Measurements from ENCODE around the gene KRTAP10-12.

KRTAP10-12 gene

DNA sequence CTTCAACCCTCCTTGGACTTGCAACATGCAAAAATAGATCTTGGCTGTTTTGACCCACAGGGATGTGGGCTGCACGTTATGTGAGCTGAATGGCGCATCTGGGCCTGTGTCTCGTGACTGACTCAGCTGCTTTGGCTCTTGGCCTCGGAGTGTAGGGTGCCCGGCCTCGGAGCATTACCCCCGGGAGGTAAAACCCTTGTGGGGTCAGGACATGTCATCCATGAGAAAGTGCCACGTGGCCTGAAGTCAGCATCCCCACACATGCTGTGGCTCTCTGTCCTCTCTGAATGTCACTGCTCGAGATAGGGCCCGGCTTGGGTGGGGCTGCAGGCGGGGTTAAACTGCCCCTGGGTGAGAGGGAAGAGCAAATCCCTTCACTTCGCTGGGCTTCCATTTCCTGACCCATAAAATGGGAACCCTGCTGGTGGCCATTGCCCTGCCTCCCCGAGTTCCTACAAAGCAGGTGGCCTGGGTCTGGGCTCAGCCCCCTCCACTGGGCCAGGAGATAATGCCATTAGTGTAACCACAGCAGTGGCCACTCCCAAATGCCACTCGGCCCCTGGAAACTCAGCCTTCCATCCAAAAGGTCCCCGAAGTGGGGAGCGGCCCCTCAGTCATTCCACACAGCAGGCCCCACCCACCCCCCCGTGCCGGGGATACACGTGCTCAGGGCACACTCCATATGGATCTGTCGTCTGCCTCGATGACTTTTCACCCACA, 37.2 kb downstream of the KRTAP10-12 start:
- no peak for DNase-seq (ENCODE audit: low spot score)

DNA sequence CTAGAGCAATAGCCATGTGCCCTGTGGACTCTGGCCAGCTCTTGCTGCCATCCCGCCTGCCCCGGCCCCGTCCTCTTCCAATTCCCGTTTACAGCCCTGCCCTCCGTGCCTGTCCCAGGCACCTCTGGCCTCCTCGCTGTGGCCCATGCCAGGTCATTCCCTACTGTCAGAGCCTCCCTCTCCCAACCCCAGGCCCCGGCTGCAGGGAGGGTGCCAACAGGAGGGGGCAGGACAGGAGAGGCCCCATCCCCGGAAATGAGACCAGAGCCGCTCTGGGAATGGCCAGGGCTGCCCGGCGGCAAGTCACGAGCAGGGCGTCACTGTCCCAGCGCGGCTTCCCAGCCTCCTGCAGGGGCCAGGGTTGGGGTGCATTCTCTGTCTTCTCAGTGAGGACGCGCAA, 37.9 kb downstream of the KRTAP10-12 start:
- DNase-seq (ENCODE audit: low spot score), result no peak

DNA sequence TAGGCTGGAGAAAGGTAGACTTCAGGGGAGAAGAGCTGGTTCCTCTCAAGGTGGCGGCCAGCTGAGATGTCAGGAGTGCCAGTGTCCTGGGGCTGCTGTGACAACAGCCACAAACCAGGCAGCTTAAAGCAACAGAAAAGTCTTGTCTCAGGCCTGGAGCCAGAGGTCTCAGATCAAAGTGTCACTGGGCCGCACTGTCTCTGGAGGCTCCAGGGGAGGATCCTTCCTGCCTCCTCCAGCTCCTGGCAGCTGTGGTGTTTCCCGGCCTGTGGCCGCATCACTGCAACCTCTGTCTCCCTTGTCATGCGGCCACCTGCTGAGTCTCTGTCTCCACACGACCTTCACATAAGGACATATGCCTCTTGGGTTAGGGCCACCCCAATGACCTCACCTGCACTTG, 38.8 kb downstream of the KRTAP10-12 start:
- DNase-seq (ENCODE audit: low spot score), result no peak

DNA sequence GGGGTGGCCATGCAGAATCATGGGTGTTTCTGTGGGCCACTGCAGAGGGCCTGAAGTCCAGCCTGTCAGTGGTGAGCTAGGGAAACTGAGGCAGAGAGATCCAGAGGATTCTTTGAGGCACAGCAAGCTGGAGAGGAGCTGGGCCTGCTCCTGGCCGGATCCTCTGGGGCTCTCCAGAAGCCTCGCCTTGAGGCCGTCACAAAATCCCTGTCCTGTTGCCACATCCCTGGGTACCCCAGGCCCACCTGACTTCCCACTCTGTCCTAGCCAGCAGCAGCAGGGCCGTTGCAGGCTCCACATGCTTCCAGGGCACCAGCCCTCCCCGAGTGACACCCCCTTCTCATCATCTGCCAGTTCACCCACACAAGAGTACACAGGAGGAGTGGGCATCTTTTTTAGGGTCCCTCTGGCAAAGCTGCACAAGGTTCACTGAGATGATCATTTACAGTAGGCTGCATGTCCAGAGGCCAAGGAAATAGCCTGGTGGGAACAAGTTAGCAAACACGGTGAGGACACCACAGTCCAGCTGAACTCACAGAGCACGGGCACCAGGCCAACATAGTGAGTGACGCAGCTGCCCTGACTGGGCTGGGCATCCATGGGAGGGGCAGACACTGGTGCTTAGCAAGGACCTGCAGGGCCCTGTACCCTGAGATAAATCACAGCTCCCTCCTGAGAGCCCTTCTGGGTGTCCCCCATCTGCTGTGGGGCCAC, 39.5 kb downstream of the KRTAP10-12 start:
- DNase-seq (ENCODE audit: low spot score), result no peak

DNA sequence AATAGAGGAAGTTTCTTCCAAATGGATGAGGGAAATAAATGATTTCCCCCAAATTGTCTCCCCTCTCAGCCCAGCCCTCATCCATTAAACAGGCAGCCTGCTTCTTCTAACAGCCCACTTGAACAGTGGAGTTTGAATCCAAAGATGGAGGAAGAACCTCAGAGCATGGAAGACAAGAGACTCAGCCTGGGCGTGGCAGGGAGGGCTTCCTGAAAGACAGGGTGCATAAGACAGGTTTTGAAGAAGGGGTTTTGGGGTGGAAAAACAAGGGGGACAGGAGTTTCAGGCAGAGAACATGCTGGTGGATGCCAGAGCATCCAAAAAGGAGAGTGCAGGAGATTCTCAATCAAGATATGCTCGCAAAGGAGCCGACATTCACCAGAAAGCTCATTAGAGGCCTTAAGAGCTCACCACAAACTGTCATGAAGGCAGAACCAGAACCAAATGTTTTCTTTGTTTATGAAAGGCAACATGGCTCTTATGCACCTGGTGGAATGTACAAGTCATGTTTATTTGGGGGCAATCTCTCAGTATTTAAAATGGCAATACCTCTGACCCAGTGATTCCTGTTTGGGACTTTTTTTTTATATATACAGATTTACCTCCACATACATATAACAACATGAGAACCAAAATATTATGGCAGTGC, 40.9 kb downstream of the KRTAP10-12 start:
- DNase-seq (ENCODE audit: low spot score), result no peak

DNA sequence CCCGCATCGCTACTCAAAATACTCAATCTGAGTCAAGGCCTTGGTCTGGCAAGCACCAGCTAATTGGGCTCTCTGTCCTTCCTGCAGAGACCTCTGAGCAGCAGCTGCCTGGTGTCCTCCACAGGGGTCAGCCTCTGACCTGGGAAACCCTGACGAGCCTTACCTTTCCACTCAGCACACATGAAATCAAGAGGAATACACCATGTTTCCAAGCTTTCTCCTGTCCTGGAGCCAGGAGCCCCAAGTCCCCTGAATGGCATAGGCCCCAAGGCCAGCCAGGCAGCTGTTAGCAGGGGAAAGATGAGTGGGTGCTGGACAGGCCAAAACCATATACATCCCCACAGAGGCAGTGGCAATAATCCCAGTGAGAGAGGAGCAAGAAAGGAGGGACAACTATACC, 41.6 kb downstream of the KRTAP10-12 start:
- no peak for DNase-seq (ENCODE audit: low spot score)

DNA sequence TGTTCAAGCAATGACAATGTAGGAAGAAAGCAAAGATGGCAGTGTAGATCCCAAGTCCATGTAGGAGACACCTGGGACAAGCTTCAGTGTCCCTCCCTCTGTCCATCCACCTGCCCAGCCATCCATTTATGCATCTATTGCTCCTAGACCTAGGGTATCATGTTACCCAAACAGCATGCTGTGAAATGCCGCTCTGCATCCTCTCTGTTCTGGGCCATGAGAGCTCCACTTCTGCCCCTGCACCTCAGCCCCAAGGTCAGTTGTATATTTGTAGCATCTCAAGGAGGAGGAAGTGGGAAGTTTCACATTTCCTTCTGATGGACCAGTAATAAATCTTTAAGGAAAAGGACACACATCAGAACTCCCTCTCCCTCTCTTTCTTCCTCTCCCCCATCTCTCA, 42.3 kb downstream of the KRTAP10-12 start:
- no peak for DNase-seq (ENCODE audit: low spot score)

DNA sequence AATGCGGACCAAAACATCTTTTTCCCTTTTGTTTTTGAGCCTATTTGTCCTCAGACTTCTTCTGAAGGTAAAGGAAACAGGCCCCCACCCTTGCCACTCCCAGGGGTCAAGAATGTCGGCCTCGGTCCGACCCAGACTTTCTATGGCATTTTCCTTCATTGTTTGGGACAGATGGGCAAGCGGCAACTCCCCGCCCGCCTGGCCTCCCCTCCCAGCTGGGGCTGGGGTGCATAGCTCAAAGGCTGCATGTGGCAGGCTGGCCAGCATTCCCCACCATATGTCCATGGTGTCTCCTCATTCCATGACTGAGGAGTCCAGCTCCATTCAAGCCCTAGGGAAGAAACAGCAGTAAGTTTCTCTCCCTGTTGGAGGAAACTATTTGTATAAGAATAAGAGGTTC, 43.8 kb downstream of the KRTAP10-12 start:
- no peak for DNase-seq (ENCODE audit: low spot score)

DNA sequence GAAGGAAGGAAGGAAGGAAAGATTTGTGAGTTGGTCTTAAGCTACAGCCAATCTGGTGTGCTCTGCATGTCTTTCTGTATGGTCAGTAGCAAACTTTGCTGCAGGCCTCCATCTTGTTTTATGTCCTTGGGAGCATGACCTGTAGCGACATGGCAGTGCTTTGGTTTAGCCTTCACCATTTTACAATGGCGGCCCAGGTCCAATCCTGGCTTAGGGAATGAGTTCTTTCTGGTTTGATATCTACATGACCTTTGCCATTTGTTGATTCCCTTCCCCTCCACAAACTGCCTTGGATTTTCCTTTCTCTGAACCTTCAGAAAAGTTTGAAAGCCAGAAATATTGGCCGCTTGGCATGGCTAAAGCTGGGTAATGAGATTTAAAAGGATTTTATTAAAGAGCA, 44.9 kb downstream of the KRTAP10-12 start:
- no peak for DNase-seq (ENCODE audit: low spot score)

DNA sequence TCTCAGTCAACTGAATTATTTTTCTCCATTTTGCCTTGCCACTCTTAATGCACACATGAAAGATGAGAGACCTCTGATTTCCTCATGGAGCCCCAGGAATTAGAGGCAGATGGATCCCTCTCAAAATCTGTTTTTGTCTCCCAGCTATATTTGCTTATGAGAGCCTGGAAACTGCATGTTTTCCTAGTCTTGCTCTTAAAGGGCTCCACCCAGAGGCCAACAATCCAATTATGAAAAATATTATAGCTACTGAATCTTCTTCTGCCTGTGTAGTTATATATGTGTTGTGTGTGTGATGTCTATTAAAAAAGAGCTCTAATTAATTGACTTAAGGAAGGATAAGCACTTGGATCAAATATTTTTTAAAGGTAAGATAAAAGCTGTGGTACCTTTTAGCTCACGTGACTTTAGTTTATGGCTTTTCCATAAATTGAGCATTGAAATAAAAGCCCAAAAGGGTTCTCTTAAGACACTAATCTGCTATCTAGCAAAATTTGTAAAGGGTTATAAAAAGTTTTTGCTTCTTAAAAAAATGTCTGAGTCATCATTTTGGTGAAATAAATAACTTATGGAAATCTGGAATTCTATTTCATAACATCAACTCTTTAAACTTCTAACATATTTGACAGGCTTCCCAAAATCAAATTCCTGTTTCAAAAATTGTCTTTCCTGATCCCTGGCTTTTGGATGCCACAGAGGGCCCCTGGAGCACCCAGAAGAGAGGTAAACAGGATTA, 45.6 kb downstream of the KRTAP10-12 start:
- no peak for DNase-seq (ENCODE audit: low spot score)
